Glutamatergic neuron (in vitro differentiated cells): ENCODE results near the gene SMARCD3. TPM values are rescaled to one million over a fixed set of nuclear protein-coding genes. Genes with fewer than 3 reads are reported as not detected.

ENCODE experiments used
- DNase-seq: peaks from one replicate; pipeline ENCODE4 v3.0.0; 2022
- H3K27ac Mint-ChIP-seq: one replicate; pipeline ENCODE4 v1.8.0; 2020; ENCODE audit warnings: mild to moderate bottlenecking, mixed read lengths, inconsistent platforms; ENCODE audit not compliant: unreplicated experiment
- H3K27me3 Mint-ChIP-seq: one replicate; pipeline ENCODE4 v1.8.0; 2020; ENCODE audit warnings: mild to moderate bottlenecking, moderate library complexity, mixed read lengths, inconsistent platforms; ENCODE audit not compliant: unreplicated experiment
- H3K36me3 Mint-ChIP-seq: one replicate; pipeline ENCODE4 v1.8.0; 2020; ENCODE audit warnings: mild to moderate bottlenecking, mixed read lengths, inconsistent platforms; ENCODE audit not compliant: unreplicated experiment
- H3K4me1 Mint-ChIP-seq: one replicate; pipeline ENCODE4 v1.8.0; 2020; ENCODE audit warnings: mild to moderate bottlenecking, low read depth, mixed read lengths, inconsistent platforms; ENCODE audit not compliant: unreplicated experiment
- H3K4me3 Mint-ChIP-seq: one replicate; pipeline ENCODE4 v1.8.0; 2020; ENCODE audit warnings: mild to moderate bottlenecking, mixed read lengths, inconsistent platforms; ENCODE audit not compliant: unreplicated experiment
- H3K9me3 Mint-ChIP-seq: one replicate; pipeline ENCODE4 v1.8.0; 2020; ENCODE audit warnings: mild to moderate bottlenecking, moderate library complexity, mixed read lengths, inconsistent platforms; ENCODE audit not compliant: unreplicated experiment
- total RNA-seq: library from RNA; stranded (reverse); fragmentation: NEBNext Ultra II Directional; extraction: Animal tissue kit (Norgen Biotek cat#: 25700); gene quantifications from one replicate; pipeline ENCODE4 v1.2.1, GENCODE V29; 2021; ENCODE audit not compliant: unreplicated experiment
- TF ChIP-seq, protein P1 (sequence below): fragments of 200-600 bp; sonication (generic); IDR thresholded peaks from one replicate; pipeline ENCODE4 v1.5.0; 2021; ENCODE audit not compliant: partially characterized antibody, unreplicated experiment

Gene SMARCD3
- total RNA-seq, 1 donor from 2014 or later = 5.1 TPM

- H3K9me3 Mint-ChIP-seq = no peaks in the 10 kb centered on the region
- H3K27me3 Mint-ChIP-seq = peaks cover 5% of the 10 kb centered on the region
- no peak for DNase-seq
- peaks cover 9% of the 10 kb centered on the region for H3K4me1 Mint-ChIP-seq
- no peak overlapping the region for H3K27ac Mint-ChIP-seq
- no peaks in the 10 kb centered on the region for H3K36me3 Mint-ChIP-seq
- H3K4me3 Mint-ChIP-seq = no peak overlapping the region
- TF ChIP-seq, protein P1, sequence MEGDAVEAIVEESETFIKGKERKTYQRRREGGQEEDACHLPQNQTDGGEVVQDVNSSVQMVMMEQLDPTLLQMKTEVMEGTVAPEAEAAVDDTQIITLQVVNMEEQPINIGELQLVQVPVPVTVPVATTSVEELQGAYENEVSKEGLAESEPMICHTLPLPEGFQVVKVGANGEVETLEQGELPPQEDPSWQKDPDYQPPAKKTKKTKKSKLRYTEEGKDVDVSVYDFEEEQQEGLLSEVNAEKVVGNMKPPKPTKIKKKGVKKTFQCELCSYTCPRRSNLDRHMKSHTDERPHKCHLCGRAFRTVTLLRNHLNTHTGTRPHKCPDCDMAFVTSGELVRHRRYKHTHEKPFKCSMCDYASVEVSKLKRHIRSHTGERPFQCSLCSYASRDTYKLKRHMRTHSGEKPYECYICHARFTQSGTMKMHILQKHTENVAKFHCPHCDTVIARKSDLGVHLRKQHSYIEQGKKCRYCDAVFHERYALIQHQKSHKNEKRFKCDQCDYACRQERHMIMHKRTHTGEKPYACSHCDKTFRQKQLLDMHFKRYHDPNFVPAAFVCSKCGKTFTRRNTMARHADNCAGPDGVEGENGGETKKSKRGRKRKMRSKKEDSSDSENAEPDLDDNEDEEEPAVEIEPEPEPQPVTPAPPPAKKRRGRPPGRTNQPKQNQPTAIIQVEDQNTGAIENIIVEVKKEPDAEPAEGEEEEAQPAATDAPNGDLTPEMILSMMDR = no peak
These were observed 35.9 kb downstream of the SMARCD3 start for GRCh38 chr7:151212626-151213025.

DNA sequence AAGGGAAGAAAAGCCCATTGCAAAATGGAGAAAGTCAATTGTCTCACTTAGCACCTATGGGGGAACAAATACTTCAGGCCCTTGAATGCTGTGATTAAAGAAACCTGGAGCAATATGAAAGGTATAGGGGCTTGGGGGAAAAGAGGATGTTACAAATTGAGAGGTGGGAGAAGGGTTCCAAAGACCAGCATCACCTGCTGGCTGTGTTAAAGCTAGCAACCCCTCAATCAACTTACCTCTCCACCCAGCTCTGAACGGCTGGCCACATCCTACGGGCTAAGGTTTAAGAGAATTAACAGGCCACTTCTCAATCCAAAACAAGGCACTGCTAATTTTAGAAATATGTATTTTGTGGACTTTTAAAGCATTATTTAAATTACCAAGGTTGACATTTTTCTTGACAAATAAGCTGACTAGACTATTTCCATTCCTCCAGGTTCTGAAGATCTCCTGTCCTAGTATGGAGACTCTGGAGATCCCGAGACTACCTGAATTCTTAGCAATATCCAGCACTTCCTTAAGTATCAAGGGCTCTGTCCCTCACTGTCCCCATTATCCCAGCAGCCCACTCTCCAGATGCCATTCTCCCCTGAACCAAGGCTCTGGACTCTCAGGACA lies 37.2 kb downstream of the SMARCD3 start:
- no peaks in the 10 kb centered on the region for H3K9me3 Mint-ChIP-seq

DNA sequence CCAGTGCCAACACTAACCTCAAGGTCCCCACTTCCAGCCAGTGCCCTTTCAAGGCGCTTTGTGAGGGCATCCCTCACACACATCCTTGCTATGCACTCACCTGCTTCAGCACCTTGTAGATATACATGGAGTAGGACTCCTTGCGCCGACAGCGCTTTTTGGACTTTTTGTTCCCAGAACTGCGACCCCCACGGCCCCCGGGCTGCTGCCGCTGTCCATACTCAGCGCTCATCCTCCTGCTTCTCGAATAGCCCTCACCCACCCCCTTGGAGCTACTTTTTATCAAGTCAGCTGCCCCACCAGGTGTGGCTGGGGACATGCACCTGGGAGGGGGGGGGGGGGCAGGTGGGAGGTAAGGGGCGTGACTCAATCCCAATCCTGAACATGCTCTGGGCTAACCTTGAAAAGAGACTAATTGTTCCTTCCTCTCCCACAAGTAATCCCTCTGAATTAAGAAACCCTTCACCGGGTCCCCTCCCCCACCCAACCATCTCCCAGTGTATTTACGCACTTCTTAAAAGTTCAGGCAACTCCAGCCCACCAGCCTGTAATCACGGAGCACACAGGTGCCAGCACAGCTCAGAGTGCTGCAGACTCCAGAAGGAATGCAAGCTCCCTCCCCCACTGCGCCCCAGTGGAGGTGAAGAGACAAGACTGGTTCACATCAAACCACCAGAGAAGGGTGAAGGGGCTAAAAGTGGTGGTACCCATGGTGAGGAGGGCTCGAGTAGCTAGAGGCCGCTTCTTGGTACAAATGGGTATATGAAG lies 38.2 kb downstream of the SMARCD3 start, which contains the start of gene H2BK1:
H2BK1 (minus strand) TSS at position 402 of the 768 bp plus-strand sequence; CDS start at position 232, 170 bp downstream.
- H3K4me1 Mint-ChIP-seq = peaks cover 9% of the 10 kb centered on the region
- no peak within 1 kb of the TSS for H3K4me3 Mint-ChIP-seq
- TF ChIP-seq, protein P1 = no peak
- DNase-seq = no peak
- H3K27ac Mint-ChIP-seq = no peak within 1 kb of the TSS
- no peaks in the 10 kb centered on the region for H3K36me3 Mint-ChIP-seq
- H3K9me3 Mint-ChIP-seq = no peaks in the 10 kb centered on the region
- peaks cover 5% of the 10 kb centered on the region for H3K27me3 Mint-ChIP-seq

More for the DNA sequence above, 37.2 kb downstream of the SMARCD3 start:
- Mint-ChIP-seq H3K36me3 (no peaks in the 10 kb centered on the region), H3K27ac (no peak overlapping the region), H3K4me3 (no peak overlapping the region), H3K4me1 (peaks cover 9% of the 10 kb centered on the region), H3K27me3 (peaks cover 5% of the 10 kb centered on the region)
- TF ChIP-seq, protein P1 = no peak
- no peak for DNase-seq

GRCh38 chr7:151209588-151209987 lies 38.9 kb downstream of the SMARCD3 start:
- no peak for DNase-seq
- H3K4me3 Mint-ChIP-seq = no peak overlapping the region
- peaks cover 5% of the 10 kb centered on the region for H3K27me3 Mint-ChIP-seq
- H3K9me3 Mint-ChIP-seq = no peaks in the 10 kb centered on the region
- H3K27ac Mint-ChIP-seq = no peak overlapping the region
- H3K4me1 Mint-ChIP-seq = peaks cover 9% of the 10 kb centered on the region
- TF ChIP-seq, protein P1 = no peak
- no peaks in the 10 kb centered on the region for H3K36me3 Mint-ChIP-seq
